Measurements from ENCODE around the gene CYP2W1.
"Not testable (repeated sequence)": the region's sequence is repeated elsewhere in the genome, so short reads cannot be mapped to it uniquely, and the experiment has no call there.

CYP2W1 gene

GRCh38 chr7:952548-953441 lies 30.2 kb upstream of the CYP2W1 start:
- no peak for DNase-seq (ENCODE audit: low read depth)

DNA sequence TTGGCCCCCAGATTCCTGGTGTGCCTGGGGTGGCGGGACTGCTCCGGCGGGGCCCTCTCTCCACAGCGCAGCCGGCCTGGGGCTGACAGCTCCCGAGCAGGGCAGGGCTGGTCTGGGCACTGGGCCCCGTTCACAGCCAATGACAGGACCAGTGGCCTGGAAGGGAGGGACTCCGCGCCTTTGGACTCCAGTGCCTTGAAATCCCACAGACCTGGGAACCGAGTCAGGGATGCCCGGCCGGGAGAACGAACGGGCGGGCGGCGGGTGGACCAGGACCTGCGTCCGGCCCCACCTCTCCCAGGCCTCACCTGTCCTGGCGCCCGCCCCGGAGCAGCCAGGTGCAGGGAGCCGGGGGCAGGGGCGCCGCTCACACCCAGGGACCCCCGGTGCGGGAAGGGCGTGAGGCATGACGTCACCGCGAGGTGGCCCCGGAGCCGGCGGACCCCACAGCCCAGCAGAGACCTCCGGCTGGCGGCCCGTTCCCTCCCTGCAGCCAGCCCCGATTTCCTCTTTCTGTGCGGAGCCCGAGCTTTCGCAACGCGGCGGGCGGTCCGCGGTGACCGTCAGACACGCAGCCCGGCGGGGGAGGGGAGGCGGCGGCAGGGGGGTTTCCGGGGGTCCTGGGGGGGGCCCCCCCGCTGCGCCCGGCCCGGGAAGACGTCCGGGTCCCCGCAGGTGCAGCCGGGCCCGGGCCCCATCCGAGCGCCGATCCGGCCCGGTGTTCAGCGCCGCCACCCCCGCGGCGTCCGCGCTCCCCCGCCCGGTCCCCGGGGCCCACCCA lies 29.2 kb upstream of the CYP2W1 start:
- DNase-seq (ENCODE audit: low read depth): no peak

- DNase-seq (ENCODE audit: low read depth): no peak
Measured at GRCh38 chr7:954330-955238, 28.4 kb upstream of the CYP2W1 start, which contains the start of gene ADAP1. TSS of gene ADAP1 (minus strand) at chr7:954680. CDS start at chr7:954477, 203 bp downstream.

- no peak for DNase-seq (ENCODE audit: low read depth)
Measured at GRCh38 chr7:956031-956430, 26.9 kb upstream of the CYP2W1 start.

GRCh38 chr7:957418-958220 lies 25.4 kb upstream of the CYP2W1 start:
- DNase-seq (ENCODE audit: low read depth): no peak

DNA sequence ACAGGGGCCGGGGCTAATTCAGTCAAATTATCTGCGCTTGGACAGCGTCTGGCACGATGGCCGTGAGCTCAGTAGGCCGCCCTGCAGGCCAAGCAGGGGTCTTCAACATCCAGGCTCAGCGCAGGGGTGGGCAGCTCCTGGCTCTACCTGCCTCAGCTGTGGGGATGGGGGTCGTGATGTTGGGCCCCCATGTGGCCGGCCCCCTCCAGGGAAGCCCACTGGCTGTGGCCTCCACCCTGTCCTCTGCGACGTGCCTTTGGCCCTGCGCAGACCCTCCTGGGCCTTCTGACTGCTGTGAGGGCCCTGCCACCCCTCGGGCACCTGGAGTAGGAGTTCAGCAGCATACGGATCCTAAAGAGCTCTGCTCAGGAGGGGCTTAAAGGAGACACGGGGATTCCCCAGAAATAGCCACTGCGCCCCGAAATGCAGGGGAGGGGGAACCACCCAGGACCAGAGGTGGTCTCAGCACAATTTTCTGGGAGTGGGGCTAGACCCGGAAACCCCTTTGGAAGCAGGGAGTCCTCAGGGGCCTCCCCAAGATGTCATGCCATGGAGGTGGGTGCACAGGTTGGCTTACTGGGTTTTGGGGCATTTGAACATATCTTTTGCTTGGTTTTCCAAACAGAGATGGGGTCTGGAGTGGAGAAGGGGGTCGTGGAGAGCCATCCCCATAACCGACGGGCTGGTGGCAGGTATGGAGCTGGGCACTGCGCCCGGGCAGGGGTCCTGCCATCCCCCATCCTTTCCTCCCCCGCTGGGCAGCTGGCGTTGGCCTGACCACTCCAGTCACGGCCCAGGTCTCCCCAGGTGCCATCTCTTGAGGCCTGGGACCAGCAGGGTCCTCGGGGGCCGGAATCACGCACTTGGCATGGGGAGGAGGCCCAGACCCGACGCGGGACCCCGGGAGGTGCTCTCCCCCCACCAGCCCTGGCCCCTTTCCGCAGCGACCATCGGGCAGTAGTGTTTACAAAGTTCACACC lies 24.5 kb upstream of the CYP2W1 start:
- DNase-seq (ENCODE audit: low read depth): no peak

DNA sequence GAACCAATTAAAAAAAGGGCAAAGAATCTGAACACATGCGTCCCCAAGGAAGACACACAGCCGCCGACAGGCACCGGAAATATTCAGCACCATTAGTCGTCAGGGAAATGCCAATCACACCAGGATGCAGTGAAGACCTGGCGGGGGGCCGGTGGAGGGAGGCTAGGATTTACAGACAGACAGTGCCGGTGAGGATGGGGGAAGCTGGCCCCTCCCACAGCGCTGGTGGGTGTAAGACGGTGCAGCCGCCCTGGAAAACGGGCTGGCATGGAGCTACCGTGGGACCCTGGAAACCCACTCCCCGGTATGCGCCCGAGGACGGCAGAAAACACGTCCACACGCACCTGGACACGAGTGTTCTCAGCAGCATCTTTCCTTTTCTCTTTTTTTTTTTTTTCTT lies 23.7 kb upstream of the CYP2W1 start:
- DNase-seq (ENCODE audit: low read depth): no peak

DNA sequence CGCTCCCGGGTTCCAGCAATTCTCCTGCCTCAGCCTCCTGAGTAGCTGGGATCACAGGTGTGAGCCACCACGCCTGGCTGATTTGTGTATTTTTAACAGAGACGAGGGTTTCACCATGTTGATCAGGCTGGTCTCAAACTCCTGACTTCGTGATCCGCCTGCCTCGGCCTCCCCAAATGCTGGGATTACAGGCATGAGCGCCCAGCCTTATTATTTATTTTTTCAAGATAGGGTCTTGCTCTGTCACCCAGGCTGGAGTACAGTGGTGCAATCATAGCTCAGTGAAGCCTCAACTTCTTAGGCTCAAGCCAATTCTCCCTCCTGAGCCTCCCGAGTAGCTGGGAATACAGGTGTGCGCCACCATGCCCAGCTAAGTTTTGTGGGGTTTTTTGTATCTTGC lies 23.2 kb upstream of the CYP2W1 start:
- DNase-seq (ENCODE audit: low read depth): not testable (repeated sequence)

GRCh38 chr7:960269-960871 lies 22.6 kb upstream of the CYP2W1 start:
- DNase-seq (ENCODE audit: low read depth): no peak

GRCh38 chr7:960972-961371 lies 22.0 kb upstream of the CYP2W1 start:
- not testable (repeated sequence) for DNase-seq (ENCODE audit: low read depth)

DNA sequence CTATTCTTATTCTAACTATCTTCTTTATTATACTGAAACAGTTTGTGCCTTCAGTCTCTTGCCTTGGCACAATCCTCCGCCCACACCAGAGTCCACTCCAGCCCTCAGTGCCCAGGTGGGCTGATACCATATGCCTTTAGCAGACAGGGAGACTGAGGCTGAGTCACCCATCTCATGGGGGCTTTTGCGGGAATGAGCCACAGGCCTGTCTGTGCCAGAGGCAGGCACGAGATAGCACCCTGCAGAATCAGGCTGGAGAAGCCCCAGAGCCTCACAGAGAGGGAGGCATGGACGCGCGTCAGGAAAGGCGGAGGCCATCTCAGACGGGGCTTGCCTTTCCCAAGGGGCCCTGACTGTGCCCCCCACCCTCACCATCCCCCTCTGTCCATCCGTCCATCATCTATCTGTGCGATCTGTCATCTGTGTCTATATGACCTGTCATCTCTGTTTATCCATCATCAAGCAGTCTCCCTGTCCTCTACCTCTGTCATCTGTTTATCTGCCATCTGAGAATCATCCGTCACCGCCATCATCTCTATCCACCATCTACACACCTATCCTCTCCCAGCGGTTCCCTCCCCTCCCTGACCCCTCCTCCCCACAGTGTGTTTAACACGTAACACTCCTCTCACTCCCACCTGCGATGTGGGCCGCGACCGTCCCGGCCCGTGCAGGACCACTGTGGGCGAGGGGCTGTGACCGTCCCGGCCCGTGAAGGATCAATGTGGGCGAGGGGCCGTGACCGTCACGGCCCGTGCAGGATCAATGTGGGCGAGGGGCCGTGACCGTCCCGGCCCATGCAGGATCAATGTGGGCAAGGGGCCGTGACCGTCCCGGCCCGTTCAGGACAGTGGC lies 21.2 kb upstream of the CYP2W1 start:
- no peak for DNase-seq (ENCODE audit: low read depth)

DNA sequence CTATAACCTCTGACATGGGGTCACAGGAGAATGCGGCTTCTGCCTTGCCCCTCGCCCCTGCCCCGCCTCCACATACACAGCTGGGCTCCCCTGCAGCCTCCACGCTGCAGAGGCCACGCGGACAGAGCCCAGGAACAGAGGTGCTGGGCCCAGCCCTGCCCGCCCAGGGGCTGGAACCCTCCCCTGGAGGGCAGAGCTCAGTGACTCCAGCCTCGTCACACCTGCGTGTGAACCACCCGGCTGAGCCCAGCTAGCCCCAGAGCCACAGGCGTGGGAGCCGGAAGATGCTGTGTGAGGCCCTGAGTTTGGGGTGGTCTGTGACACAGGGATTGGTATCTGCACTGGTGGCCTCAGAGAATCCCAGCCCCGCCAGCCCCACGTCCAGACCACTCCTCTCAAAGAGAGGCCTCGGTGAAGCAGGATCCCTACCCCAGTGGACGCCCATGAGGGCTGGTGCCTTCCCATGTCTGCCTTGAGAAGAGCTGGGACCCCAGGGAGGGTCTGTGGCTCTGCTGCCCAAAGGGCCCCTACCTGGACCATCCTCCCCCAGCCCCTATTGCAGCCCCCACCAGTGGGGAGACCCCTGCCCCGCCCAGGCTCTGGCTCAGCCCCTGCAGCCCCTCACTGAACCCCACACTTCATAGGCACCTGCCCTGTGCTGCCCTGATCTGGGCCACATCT lies 20.4 kb upstream of the CYP2W1 start:
- DNase-seq (ENCODE audit: low read depth): no peak

GRCh38 chr7:963236-964078 lies 19.5 kb upstream of the CYP2W1 start:
- DNase-seq (ENCODE audit: low read depth): no peak

GRCh38 chr7:964401-965231 lies 18.4 kb upstream of the CYP2W1 start:
- DNase-seq (ENCODE audit: low read depth): peak; percentile 73

- no peak for DNase-seq (ENCODE audit: low read depth)
Measured at GRCh38 chr7:966291-967069, 16.5 kb upstream of the CYP2W1 start.
